ENCODE data around the gene LPCAT1. TPM values are rescaled to one million over a fixed set of nuclear protein-coding genes. Genes with fewer than 3 reads are reported as not detected.

The LPCAT1 gene
- total RNA-seq, 2 experiments from 2014 or later, result 60.8 to 68.3 TPM

DNA sequence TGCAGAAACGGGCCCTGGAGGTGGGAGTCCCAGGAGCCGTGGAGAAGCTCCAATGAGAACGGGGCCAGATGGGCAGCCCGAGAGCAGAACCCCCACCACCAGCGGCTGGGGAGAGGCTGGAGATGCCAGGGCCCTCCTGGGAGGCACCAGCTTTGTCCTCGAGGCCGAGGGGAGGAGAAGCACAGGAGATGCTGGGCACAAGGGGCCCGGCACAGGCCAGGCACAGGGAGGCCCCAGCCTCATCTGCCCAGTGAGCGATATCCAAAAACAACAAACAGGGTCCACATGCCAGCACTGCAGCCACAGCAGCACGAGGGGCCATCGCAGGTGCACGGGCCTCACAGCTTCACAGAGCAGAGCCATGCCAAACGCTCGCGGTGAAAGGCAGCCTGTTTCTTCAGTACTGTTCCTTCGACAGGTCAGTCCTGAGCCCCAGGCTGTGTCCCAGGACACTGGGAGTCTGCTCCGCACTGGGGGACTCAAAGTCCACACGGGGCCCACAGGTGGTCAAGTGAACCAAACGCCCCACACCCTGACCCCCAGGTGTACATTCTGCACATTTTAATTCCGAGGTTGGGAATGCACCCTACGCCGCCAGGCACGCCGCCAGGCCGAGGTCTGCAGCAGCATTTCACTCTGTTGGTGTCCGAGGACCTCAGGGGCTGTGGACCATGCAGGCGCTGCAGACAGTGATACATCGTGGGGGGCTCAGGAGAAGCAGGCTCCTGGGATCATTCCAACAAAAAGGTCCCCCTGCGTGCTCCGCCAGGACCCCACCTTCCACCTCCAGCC, 9.5 kb downstream of the LPCAT1 start:
- H3K27me3 Mint-ChIP-seq (ENCODE audit: low read depth), result no peaks in the 10 kb centered on the region
- ChIA-PET POLR2A (no interaction called here), CTCF (no interaction called here)
- no peak overlapping the region for H3K4me3 Mint-ChIP-seq
- H3K36me3 Mint-ChIP-seq (ENCODE audit: low read depth), result peaks cover 16% of the 10 kb centered on the region
- H3K9me3 Mint-ChIP-seq (ENCODE audit: insufficient read depth), result no peaks in the 10 kb centered on the region
- DNase-seq (no peak), ATAC-seq (no peak)
- H3K27ac Mint-ChIP-seq, result no peak overlapping the region
- peaks cover 22% of the 10 kb centered on the region for H3K4me1 Mint-ChIP-seq (ENCODE audit: low read depth)

- H3K9me3 Mint-ChIP-seq (ENCODE audit: insufficient read depth), result no peaks in the 10 kb centered on the region
- POLR2A ChIA-PET, result no interaction called here
- H3K27ac Mint-ChIP-seq, result no peak overlapping the region
- H3K4me3 Mint-ChIP-seq, result no peak overlapping the region
- H3K4me1 Mint-ChIP-seq (ENCODE audit: low read depth), result peaks cover 20% of the 10 kb centered on the region
- CTCF ChIA-PET, result no interaction called here
- no peak for ATAC-seq
- no peaks in the 10 kb centered on the region for H3K27me3 Mint-ChIP-seq (ENCODE audit: low read depth)
- peaks cover 11% of the 10 kb centered on the region for H3K36me3 Mint-ChIP-seq (ENCODE audit: low read depth)
- no peak for DNase-seq
These were observed 10.3 kb downstream of the LPCAT1 start for GRCh38 chr5:1513326-1514026.

- CTCF ChIA-PET, result no interaction called here
- Mint-ChIP-seq H3K4me1 (ENCODE audit: low read depth) (peaks cover 20% of the 10 kb centered on the region), H3K36me3 (ENCODE audit: low read depth) (peaks cover 8% of the 10 kb centered on the region), H3K9me3 (ENCODE audit: insufficient read depth) (no peaks in the 10 kb centered on the region), H3K4me3 (no peak overlapping the region), H3K27ac (no peak overlapping the region), H3K27me3 (ENCODE audit: low read depth) (no peaks in the 10 kb centered on the region)
- POLR2A ChIA-PET, result no interaction called here
- no peak for ATAC-seq
- DNase-seq, result no peak
These were observed 11.0 kb downstream of the LPCAT1 start for GRCh38 chr5:1512541-1513291.

DNA sequence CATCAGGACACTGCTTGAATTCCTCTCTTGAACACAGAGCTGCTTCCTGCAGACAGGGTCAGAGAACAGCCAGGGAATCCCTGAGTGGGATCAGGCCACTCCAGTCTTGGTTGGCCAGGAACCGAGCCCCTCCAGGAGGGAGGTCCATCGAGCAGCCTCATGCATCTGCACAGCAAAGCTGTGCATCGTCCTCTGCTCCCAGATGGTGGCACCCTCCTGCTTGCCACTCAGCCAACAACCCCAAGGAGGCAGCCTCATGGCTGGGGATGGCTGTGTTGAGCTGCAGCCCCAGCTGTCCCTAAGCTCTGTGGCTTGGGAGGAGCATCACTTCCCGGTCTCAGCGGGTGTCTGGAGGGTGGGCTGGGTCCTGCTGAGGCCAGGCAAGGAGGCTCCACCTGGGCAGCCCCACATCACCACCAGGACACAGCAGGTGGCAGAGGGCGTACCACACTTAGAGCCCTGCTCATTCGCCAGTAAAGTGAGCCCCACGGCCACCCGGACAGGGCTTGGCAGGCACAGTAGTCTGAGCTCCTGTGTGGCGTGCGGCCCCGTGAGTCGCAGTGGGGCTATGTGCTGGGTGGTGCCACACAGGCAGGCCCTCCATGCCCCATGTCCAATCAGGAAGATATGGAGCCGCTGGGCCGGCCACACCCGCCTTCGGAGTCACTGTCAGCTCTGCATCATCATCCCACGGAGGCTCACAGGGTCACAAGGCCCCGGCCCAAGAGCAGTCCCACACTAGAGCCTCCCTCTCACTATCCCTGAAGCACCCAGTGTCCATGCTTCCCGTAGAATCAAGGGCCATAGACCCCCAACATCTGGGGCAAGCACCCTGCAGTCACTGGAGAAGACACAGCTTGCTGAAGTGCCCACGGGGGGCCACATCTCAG, 11.9 kb downstream of the LPCAT1 start:
- POLR2A ChIA-PET, result no interaction called here
- H3K27me3 Mint-ChIP-seq (ENCODE audit: low read depth), result no peaks in the 10 kb centered on the region
- peaks cover 5% of the 10 kb centered on the region for H3K36me3 Mint-ChIP-seq (ENCODE audit: low read depth)
- H3K27ac Mint-ChIP-seq, result no peak overlapping the region
- no peak overlapping the region for H3K4me3 Mint-ChIP-seq
- no peak for DNase-seq
- H3K4me1 Mint-ChIP-seq (ENCODE audit: low read depth), result peaks cover 16% of the 10 kb centered on the region
- H3K9me3 Mint-ChIP-seq (ENCODE audit: insufficient read depth), result no peaks in the 10 kb centered on the region
- CTCF ChIA-PET, result no interaction called here
- ATAC-seq, result no peak

DNA sequence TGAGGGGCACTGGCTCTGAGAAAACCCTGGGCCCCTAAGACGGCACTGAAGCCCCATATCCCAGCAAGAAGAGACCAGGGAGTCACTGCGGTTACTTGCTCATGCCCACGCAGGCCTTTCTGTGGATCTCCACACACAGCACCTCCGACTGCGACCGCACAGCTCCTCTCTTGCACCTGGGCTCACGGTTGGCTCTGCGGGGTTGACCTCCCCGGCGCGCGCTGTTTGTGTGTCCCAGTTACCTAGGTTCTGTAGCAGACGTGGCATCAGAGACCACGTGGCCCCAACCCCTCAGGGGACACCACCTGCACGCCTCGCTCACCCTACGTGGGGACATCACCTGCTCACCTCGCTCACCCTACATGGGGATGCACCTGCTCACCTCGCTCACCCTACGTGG, 12.7 kb downstream of the LPCAT1 start:
- no peaks in the 10 kb centered on the region for H3K27me3 Mint-ChIP-seq (ENCODE audit: low read depth)
- DNase-seq (no peak), ATAC-seq (no peak)
- CTCF ChIA-PET, result no interaction called here
- no peak overlapping the region for H3K4me3 Mint-ChIP-seq
- no peak overlapping the region for H3K27ac Mint-ChIP-seq
- peaks cover 9% of the 10 kb centered on the region for H3K4me1 Mint-ChIP-seq (ENCODE audit: low read depth)
- peaks cover 5% of the 10 kb centered on the region for H3K36me3 Mint-ChIP-seq (ENCODE audit: low read depth)
- POLR2A ChIA-PET, result no interaction called here
- no peaks in the 10 kb centered on the region for H3K9me3 Mint-ChIP-seq (ENCODE audit: insufficient read depth)

GRCh38 chr5:1510631-1511030, 13.1 kb downstream of the LPCAT1 start:
- no peaks in the 10 kb centered on the region for H3K9me3 Mint-ChIP-seq (ENCODE audit: insufficient read depth)
- CTCF ChIA-PET, result no interaction called here
- H3K27me3 Mint-ChIP-seq (ENCODE audit: low read depth), result no peaks in the 10 kb centered on the region
- POLR2A ChIA-PET, result no interaction called here
- peaks cover 5% of the 10 kb centered on the region for H3K4me1 Mint-ChIP-seq (ENCODE audit: low read depth)
- DNase-seq (no peak), ATAC-seq (no peak)
- no peak overlapping the region for H3K4me3 Mint-ChIP-seq
- no peak overlapping the region for H3K27ac Mint-ChIP-seq
- peaks cover 5% of the 10 kb centered on the region for H3K36me3 Mint-ChIP-seq (ENCODE audit: low read depth)

GRCh38 chr5:1510151-1510561, 13.6 kb downstream of the LPCAT1 start:
- H3K4me3 Mint-ChIP-seq, result no peak overlapping the region
- ChIA-PET CTCF (no interaction called here), POLR2A (no interaction called here)
- no peak for ATAC-seq
- H3K27me3 Mint-ChIP-seq (ENCODE audit: low read depth), result no peaks in the 10 kb centered on the region
- no peaks in the 10 kb centered on the region for H3K9me3 Mint-ChIP-seq (ENCODE audit: insufficient read depth)
- H3K36me3 Mint-ChIP-seq (ENCODE audit: low read depth), result peaks cover 5% of the 10 kb centered on the region
- H3K4me1 Mint-ChIP-seq (ENCODE audit: low read depth), result peaks cover 1% of the 10 kb centered on the region
- H3K27ac Mint-ChIP-seq, result no peak overlapping the region
- no peak for DNase-seq

DNA sequence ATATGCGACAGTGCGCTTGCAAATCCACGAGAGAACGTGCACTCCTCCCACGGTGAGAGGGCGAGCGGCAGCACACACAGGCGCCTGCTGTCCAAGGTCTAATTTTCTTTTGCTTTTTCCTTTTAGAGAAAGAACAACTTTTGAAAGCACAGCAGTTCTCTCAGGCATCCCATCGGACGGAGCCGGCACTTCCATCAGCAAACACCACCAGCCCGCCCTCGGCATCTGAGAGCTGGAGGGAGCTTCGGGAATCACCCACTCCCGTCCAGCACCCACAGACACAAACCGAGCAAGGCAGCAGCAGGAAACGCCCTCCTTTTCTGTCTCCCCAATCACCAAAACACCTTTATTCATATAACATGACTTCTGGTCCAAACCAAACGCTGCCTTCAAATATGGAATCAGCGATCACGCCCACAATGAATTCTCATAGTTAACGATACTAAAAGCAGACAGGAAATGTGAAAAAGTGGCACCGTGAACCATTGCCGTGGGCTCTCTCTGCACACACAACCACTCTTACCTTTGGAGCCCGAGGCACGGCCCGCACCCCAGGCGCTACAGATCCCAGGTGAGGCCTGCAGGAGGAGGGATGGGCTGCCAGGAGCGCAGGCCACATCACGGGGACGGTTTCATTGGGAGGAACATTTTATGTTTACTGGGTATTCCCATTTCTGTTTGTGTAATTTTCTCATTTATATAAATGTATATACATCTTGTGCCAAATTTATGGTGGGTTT, 14.2 kb downstream of the LPCAT1 start:
- H3K27me3 Mint-ChIP-seq (ENCODE audit: low read depth), result no peaks in the 10 kb centered on the region
- no peak for DNase-seq
- H3K36me3 Mint-ChIP-seq (ENCODE audit: low read depth), result peaks cover 5% of the 10 kb centered on the region
- no peak for ATAC-seq
- ChIA-PET POLR2A (no interaction called here), CTCF (no interaction called here)
- no peak overlapping the region for H3K4me3 Mint-ChIP-seq
- no peaks in the 10 kb centered on the region for H3K9me3 Mint-ChIP-seq (ENCODE audit: insufficient read depth)
- no peaks in the 10 kb centered on the region for H3K4me1 Mint-ChIP-seq (ENCODE audit: low read depth)
- H3K27ac Mint-ChIP-seq, result no peak overlapping the region

- Mint-ChIP-seq H3K27ac (no peak overlapping the region), H3K9me3 (ENCODE audit: insufficient read depth) (no peaks in the 10 kb centered on the region), H3K4me1 (ENCODE audit: low read depth) (peaks cover 4% of the 10 kb centered on the region), H3K27me3 (ENCODE audit: low read depth) (no peaks in the 10 kb centered on the region), H3K4me3 (no peak overlapping the region), H3K36me3 (ENCODE audit: low read depth) (peaks cover 5% of the 10 kb centered on the region)
- ChIA-PET POLR2A (no interaction called here), CTCF (no interaction called here)
- no peak for DNase-seq
- no peak for ATAC-seq
These were observed 15.0 kb downstream of the LPCAT1 start for GRCh38 chr5:1508659-1509290.

DNA sequence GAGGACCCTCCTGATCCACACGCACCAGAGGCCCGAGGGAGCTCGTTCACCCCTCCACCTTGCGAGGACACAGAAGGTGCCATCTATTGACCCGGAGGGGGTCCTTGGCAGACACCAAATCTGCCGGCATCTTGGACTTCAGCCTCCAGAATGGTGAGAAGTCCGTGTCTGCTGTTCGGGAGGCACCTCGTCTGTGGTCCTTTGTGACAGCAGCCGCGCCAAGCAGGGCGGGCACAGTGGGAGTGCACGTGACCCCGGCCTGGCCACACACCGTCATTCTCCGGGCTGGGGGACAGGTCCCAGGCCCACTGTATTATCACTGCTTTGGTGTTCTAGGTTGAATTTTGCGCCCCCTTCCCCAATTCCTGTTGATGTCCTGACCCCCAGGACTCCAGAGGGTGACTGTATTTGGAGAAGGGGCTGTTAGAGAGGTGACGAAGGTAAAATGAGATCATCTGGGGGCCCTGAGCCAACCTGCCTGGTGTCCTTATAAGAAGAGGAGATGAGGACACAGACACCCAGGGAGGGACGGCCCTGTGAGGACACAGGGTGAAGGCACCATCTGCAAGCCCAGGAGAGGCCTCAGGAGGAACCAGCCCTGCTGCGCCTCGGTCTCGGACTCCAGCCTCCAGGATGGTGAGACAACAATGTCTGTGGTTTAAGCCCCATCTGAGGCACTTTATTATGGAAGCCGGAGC, 15.7 kb downstream of the LPCAT1 start:
- H3K4me1 Mint-ChIP-seq (ENCODE audit: low read depth), result peaks cover 10% of the 10 kb centered on the region
- H3K27me3 Mint-ChIP-seq (ENCODE audit: low read depth), result no peaks in the 10 kb centered on the region
- ChIA-PET CTCF (no interaction called here), POLR2A (no interaction called here)
- ATAC-seq (no peak), DNase-seq (no peak)
- H3K4me3 Mint-ChIP-seq, result no peak overlapping the region
- peaks cover 5% of the 10 kb centered on the region for H3K36me3 Mint-ChIP-seq (ENCODE audit: low read depth)
- H3K27ac Mint-ChIP-seq, result no peak overlapping the region
- H3K9me3 Mint-ChIP-seq (ENCODE audit: insufficient read depth), result no peaks in the 10 kb centered on the region
